GM15510 (cell line): Measurements from ENCODE around the gene CCDC51.

Source experiments
- POLR2A ChIP-seq: IDR thresholded peaks from 3 replicates; pipeline ENCODE4 v1.6.1; 2011; ENCODE audit warnings: borderline replicate concordance; ENCODE audit not compliant: insufficient read length; ENCODE audit errors: extremely low read depth

The CCDC51 gene

DNA sequence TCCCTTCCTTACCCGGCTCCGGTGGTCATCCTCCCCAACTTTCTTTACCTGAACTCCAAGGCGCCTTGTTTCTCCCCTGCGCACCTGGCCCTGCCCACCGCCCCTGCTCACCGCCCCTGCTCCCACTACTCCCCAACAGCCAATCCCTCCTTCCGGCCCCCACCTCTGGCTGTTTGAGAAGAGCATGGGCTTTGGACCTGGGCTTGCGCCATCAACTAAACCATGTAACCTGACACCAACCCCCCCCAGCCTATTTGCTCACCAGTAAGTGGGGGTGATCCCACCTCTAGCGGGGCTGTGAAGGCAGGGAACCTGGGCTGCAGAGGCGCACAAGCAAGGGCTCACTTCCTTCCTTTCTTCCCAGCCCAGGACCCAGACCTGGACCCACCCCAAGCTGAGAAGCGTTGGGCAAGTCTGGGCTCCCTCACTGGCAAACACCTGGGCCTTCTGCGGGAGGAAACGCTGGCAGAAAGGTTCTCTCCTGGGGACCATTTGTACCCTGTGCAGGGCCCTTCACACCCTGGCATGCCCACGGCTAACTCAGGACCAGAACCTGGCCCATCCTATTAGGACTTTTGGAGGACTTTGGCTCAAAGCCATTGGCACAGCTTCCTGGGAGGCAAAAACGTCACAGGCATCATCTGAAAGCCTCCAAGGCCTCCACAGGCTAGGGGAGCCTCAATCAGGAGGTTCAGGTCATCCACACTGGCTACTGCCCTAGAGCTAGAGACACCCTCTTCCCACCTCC is 9.8 kb downstream of the CCDC51 start, which contains the start of gene PLXNB1:
TSS of gene PLXNB1 (minus strand) at position 127 of the 748 bp plus-strand sequence. CDS start 5,475 bp downstream, outside the sequence.
- TF ChIP-seq POLR2A: no peak

DNA sequence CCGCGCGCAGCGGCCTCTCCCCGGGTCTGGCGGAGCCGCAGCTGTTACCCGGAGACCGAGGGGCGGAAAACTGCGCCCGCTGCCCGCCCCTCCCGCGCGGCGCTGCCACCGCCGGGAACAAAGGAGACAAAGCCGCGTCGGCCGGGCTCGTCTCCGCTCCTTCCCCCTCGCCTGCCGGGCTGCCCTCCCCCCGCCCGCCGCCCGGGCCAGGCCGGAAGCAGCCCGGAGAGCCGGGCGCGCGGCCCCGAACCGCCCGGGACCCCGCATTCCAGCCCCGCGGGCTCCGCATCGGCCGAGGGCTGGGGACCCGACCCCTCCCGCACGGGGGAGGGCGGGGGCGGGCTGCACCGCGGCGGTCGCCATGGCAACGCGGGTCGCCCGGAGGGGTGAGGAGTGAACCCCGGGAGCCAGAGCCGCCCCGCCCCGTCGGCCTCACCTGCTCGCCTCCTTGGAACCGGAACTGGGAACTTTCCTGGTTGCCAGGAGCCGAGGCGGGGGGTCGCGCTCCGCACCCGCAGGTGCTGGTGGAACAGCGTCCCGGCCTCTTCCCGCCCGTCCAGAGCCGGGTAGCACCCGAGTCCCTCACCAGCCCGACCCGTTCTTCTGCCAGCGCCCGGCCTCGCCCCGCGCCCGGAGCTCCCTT is 10.5 kb downstream of the CCDC51 start:
- no peak for TF ChIP-seq POLR2A

DNA sequence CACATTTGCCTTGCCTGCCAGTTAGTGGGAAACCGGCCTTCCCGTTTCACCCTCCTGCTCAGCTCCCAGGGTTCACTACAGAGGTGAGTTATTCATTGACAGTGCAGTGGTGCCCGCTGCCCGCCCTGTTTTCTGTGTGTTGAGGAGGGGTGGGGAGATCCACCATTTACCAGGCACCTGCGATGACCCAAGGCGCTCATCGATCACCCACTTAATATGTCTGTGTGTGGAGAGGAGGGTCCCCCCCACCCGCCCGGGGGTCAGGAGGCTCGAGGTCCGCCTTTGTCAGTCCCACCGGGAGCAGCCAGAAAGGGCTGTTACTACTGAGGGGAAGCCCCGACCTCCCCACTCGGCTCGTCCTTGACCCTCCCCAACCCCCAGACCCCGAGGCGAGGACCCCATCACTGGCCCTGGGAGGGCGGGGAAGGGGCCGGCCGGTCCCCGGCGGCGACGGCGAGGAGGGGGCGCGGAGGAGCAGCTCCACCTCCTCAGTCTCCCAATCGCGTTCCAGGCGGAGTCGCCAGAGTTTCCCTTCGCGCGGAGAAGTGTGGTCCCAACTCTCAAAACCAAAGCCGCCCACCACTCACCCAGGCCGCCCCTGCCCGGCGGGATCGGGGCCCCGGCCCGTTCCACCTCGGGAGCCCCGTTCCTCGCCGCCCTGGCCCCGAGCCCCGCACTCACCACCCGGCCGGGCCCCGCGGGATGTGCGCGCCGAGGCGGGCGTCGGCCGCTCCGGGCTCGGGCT is 11.2 kb downstream of the CCDC51 start:
- TF ChIP-seq POLR2A: no peak

DNA sequence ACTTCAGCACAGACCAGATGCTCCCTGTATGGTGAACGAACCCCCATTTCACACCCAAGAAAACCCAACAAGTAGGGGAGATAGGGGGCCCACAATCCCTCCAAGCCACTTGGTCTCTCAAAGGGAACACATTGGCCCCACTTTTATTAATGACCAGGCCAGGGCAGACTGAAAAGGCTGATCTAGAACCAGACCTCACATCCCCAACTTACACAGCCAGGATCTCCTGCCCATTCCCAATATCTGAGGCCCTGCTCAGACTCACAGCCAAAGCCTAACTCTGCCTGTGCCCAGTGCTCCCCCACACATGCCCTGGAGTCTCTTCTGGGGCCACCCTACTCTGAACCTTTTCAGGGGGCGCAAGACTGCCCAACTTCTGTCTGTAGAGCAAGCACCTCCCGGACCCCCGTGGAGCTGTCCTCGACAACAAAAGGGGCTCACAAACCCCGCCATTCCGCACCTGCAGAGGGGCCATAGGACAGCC is 11.8 kb downstream of the CCDC51 start:
- TF ChIP-seq POLR2A: no peak

DNA sequence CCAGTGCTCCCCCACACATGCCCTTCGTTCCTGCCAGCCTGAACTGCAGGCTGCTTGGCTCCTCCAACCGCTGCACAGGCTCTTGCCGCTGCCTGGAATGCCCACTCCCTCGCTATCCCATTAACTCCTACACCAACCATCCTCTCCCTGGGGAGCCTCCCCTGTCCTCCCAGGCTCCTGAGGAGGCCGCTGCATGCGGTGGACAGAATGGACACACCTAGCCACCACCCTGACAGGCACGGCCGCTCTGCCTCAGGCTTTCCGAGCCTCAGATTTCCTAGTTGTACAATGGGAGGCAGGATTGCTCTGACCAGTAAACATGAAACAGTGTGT is 12.3 kb downstream of the CCDC51 start:
- no peak for TF ChIP-seq POLR2A

DNA sequence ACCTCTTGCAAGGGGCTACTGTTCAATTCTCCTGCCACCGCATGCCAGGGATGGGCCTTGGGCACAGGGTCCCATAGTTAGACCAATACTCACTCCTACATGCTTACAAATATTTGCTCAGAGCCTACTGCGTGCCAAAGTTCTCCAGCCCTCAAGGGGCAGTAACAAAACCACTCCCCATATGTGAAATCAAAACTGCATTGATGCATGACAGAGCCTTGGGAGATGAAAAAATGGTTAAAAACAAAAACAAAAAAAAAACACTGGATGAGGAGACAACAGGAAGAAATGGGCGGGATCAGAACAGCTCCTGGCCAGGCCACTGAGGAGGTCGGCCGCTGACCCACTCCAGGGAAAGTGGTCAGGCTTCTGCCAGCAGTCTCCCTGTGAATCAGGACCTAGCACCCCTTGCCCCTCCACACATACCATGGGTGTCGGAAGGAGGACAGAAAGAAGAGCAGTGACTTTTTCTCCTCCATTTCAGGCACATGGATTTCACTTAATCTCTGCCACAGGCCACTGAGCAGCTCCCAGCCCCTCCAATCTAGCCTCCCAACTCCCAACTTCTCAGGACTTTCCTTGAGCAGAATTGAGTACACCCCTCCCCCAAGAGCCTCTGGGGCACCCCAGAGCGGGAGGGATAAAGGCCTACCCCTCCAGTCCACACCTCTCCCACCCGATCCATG is 12.8 kb downstream of the CCDC51 start:
- no peak for TF ChIP-seq POLR2A

DNA sequence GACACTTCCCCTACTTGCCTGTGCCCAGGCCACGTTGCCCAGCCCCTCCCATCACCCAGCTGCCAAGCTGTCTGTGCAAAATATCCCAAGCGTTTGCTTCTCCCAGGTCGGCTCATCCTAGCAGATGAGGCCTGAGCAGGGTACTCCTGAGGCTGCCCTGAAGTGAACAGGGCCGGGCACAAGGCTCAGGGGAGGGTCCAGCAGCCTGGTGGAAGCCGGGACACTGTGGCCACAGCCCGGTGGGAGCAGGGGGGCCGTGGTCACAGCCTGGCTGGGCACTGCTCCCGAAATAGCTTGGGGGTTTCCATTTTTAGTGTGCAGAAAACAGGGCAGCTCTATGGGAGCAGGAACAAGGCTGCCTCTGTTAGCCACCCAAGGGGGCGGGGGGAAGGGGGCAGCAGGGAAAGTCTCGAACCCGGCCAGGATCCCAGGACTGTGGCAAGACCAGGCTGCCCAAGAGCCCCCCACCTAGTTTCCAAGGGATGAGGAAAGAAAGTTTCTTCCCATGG is 13.5 kb downstream of the CCDC51 start:
- no peak for TF ChIP-seq POLR2A

DNA sequence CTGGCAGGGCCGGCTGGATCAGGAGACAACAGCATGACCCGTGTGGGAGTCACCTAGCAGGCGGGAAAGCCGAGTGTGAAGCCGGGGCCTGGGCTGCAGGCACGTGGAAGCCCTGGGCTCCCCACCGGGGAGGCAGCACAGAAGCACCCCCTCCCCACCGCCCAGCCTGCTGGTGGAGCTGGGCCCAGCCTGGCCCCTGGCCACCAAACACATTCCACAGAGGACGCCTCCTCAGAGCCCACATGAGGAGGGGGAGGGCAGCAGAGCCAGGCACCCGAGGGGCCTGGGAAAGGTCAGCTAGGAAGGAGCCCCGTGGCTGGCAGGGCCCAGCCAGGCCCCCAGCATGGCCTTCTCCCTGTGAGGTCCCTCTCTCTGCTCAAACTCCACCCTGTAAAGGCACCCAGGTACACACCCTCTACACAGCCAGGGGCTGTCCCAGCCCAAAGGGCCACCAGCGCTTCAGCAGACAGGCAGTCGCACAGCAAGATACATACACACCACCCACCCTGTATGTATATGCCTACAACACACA is 14.6 kb downstream of the CCDC51 start:
- no peak for TF ChIP-seq POLR2A

DNA sequence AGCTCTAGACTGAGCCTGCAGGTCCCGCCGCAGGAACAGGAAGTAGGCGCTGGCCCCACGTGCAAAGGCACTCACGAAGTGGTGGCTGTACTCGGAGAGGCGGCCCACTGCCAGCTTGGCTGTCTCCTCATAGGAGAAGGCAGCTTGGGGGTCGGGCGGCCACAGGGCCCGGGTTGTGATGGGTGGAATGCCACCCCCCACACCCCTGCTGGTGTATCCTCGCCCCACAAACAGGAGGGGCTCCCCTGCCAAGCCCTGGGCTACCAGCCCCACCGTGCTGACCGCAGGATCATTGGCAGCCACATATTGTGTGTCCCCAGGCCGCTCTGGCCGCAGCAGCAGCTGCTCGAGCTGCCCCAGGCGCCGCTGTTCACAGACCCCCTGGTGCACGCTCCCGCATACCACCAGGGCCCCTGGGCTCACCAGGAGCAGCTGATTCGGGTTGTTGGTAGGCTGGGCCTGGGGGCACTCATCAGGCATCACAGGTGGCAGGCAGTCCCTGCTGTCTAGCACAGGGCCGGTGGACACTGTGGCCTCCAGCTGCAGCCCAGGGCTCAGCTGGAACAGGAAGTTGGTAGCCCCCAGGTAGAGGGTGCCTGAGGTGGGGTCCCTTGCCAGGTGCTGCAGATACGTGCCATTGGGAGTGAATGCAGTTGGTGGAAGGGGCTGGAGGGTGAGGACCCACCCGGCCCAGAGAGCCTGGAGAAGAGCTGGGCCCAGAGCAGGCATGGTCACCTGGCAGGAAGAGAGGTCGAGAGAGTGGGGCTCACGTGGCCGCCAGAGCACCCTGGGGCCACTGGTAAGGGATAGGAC is 15.8 kb downstream of the CCDC51 start:
- no peak for TF ChIP-seq POLR2A

DNA sequence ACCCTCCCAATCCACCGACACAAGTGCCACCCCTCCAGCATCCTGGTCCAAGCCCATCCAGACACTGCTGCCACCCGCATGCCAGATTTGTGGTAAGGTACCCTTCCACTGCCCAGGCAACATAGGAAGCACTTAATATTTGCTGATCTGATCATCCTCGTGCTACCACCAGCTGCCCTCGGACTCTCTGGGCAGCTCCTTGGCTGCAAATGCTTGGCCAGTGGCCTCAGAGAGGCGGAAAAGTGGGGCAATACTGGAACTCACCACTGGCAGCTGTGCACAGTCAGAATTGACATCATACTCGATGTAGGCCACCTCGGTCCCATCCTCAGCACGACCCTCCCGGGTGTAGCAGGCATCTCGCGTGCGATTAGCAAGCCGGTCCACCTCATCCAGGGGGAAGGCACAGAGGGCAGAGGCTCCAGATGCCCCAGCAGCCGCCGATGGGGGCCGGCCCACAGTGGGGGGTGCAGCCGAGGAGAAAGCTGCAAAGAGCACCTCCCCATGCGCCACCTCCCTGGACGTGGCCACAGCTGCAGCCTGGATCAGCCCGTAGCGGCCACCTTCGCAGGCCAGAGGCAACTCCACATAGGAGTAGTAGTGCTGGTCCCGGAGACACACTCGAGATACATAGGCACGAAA is 16.6 kb downstream of the CCDC51 start:
- TF ChIP-seq POLR2A: no peak

DNA sequence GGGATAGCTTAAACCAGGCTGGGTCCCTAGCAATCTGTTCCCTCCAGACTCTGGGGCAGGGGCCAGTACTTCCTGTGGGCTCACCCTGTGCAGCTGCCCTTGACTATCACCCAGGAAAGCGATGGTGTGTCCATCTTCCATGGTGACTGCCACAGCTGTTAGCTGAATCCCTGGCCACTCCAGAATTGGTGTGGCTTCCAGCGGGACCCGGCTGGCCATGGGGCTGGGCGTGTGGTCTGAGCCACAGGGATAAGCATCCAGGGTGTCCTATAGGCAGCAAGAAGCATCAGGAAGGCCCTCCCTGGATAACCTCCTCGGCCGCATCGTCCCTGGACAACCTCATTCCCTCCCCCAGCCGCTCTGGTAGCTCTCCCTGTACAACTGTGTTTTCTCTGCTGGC is 17.2 kb downstream of the CCDC51 start:
- no peak for TF ChIP-seq POLR2A

DNA sequence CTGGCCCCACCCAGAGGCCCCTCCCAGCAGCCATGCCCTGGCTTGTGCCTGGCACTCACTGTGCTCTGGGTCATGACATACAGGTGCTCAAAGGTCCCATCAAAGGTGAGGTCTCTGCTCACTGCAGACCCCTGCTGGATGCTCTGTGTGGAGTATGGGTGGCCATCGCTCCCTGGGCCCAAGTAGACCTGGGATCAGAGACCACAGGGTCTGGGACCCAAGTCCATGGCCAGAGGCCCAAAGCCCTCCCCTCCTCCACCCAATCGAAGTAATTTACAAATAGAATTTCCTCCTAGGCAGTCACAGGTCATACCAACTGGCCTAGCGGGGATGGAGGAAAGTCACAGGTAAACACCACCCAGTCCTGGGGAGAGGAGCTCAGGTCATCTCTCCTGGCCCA is 17.6 kb downstream of the CCDC51 start:
- no peak for TF ChIP-seq POLR2A

DNA sequence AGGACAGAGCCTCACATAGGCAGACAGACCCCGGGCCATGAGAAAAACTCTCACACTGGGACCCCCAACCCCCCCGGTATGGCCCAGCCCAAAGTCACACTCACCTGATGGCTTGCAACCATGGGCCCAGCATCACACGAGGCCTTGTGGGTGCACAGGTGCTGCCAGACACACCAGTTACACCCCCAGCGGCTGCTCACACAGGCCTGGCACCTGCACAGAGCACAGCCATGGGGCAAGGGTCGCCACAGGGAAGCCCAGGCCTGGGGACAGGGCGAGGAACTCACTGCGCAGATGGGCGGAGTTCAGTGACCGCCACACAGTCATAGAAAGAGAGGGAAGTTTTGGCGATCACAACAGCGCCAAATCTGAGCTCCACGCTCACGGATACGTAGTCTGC is 19.4 kb downstream of the CCDC51 start:
- no peak for TF ChIP-seq POLR2A

DNA sequence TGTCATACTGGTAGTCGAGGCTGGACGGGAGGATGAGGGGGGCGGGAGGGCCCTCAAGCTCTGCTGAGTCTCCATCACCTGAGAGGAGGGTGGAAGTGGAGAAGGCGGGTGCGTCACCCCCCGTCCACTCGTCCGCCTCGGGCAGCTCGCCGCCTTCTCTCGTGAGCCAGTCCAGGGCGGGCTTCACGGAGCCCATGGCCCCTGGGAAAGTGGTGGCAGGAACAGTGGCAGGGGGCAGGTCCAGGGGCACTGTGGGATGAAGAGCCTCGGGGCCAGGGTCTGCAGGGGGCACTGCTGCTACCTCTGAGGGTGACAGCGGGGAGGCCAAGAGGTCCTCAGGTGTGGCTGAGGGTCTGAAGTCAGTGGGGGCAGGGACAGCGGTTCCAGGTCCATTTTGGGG is 20.3 kb downstream of the CCDC51 start:
- TF ChIP-seq POLR2A: no peak

DNA sequence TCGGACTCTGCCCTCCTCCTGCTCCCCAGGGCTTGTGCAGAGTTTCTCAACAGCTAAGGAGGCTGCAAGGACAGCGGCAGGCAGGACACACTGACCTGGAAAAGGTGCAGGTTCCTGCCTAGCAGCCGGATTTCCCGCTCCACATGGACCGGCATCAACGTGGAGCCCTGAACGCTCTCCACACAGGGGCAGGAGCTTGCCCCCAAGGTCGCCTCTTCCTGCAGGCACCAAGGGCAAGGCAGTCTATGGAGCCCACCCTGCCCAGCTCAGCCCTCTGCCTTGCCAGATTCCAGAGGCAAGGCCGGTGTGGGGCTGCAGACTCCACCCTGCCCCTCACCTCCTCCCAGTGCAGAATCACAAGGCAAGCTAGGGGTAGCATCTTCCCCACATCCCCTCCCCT is 20.8 kb downstream of the CCDC51 start:
- TF ChIP-seq POLR2A: no peak
